ENCODE measurements around the gene PKD2L1. TPM values are rescaled to one million over a fixed set of nuclear protein-coding genes. Genes with fewer than 3 reads are reported as not detected.

The PKD2L1 gene
- total RNA-seq, 2 donors from 2014 or later: 0.09 to 0.34 TPM

DNA sequence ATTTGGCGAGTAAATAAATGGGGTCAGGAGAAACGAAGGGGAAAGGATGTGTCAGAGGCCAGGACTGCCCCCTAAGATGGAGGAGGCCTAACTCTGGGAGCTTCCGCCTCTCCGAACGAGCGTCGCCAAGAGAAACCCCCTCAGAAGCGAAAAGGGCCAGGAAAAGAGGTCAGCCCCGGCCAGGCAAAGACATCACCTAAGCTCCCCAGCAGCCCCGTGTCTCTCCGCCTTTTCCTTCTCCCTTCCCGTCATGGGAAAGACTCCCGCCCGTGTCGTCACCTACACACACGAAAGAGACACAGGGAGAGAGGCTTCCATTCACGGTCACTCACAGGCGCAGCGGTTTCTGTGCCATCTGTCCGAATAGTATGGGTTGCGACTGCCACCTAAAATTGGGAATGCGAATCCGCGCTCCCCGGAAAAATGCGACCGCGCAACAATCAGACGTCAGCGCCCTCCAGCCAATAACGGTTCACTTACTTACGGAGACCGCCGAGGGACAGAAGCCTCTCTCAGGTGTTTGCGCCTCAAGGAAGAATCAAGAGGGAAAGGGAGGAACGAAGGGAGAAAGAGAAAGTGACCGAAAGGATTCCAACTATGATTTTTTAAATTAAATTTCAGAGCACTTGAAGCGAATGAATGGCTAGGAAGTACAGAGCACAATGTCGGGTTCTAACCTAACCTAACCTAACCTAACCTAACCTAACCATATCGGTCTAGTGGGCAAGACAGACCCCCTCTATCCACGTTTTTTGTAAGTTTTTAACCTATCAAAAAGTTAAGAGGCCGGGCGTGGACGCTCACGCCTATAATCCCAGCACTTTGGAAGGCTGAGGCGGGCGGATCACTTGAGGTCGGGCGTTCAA is 62.6 kb downstream of the PKD2L1 start, which contains the start of gene CWF19L1:
Gene CWF19L1 (minus strand): TSS at position 400 of the 866 bp plus-strand sequence. CDS start 45 bp downstream, at position 355.
- Histone ChIP-seq H3K36me3 (no peaks in the 10 kb centered on the region), H3K4me1 (replicated peaks) (no peaks in the 10 kb centered on the region), H3K4me3 (peak within 1 kb of the TSS; percentile 85 to 87), H3K9me3 (no peaks in the 10 kb centered on the region), H3K27ac (peak within 1 kb of the TSS; percentile 61 to 73), H3K27me3 (replicated peaks; ENCODE audit: insufficient read depth) (no peaks in the 10 kb centered on the region)
- intact Hi-C loops (cut with DNase I): no loop called here
- WGBS: 2% methylated on average over 49 of the region's 49 CpGs
- peak; percentile 47 for TF ChIP-seq POLR2A (IDR thresholded peaks at IDR 0.05)
- TF ChIP-seq, protein P1, sequence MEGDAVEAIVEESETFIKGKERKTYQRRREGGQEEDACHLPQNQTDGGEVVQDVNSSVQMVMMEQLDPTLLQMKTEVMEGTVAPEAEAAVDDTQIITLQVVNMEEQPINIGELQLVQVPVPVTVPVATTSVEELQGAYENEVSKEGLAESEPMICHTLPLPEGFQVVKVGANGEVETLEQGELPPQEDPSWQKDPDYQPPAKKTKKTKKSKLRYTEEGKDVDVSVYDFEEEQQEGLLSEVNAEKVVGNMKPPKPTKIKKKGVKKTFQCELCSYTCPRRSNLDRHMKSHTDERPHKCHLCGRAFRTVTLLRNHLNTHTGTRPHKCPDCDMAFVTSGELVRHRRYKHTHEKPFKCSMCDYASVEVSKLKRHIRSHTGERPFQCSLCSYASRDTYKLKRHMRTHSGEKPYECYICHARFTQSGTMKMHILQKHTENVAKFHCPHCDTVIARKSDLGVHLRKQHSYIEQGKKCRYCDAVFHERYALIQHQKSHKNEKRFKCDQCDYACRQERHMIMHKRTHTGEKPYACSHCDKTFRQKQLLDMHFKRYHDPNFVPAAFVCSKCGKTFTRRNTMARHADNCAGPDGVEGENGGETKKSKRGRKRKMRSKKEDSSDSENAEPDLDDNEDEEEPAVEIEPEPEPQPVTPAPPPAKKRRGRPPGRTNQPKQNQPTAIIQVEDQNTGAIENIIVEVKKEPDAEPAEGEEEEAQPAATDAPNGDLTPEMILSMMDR (IDR thresholded peaks at IDR 0.05): no peak
- peak; percentile 99 for TF ChIP-seq POLR2AphosphoS5 (IDR thresholded peaks at IDR 0.05)
- peak; percentile 86 for DNase-seq (ENCODE audit: low spot score)

DNA sequence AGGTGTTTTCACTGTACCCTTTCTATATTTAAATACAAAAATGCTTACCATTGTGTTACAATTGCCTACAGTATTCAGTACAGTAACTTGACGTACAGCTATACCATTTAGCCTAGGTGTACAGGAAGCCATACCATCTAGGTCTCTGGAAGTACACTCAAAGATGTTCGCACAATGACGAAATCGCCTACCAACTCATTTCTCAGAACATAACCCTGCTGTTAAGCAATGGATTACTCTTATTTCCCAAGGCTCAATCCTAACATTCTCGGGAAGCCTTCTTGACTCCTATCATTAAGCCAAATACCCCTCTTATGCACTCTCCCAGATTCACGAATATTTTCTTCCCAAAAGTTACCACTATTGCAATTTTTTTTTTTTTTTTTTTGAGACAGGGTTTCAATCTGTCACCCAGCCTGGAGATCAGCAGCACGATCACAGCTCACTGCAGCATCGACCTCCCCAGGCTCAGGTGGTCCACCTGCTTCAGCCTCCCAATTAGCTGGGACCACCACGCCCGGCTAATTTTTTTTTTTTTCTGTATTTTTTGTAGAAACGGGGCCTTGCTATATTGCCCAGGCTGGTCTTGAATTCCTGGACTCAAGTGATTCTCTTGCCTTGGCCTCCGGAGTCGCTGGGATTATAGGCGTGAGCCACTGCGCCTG is 64.1 kb downstream of the PKD2L1 start:
- WGBS: 92% methylated on average over 15 of the region's 15 CpGs
- no peaks in the 10 kb centered on the region for H3K27me3 ChIP-seq (replicated peaks; ENCODE audit: insufficient read depth)
- no peaks in the 10 kb centered on the region for H3K36me3 ChIP-seq
- intact Hi-C loops (cut with DNase I): no loop called here
- no peak overlapping the region for H3K27ac ChIP-seq
- TF ChIP-seq, protein P1 (IDR thresholded peaks at IDR 0.05): no peak
- TF ChIP-seq POLR2AphosphoS5 (IDR thresholded peaks at IDR 0.05) (no peak), POLR2A (IDR thresholded peaks at IDR 0.05) (no peak)
- no peaks in the 10 kb centered on the region for H3K4me1 ChIP-seq (replicated peaks)
- no peak for DNase-seq (ENCODE audit: low spot score)
- H3K4me3 ChIP-seq: no peak overlapping the region
- H3K9me3 ChIP-seq: no peaks in the 10 kb centered on the region

DNA sequence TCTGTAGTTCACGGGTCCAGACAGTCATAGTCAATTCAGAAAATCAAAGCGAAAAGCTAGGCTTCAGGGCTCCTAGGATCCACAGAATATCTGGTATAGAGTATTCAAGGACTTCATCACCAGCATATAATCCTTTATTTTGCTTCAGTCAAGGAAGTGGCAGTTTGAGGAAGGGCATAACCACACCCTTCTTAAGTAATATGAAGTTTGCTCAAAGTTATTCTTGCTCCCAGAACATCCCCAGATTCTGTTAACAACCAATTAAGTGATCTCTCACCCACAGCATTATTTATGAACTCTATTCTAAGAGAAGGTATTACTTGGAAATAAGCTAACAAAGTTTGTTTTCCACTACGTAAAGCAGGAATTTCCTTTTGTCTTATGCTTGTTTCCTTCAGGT is 75.8 kb downstream of the PKD2L1 start:
- WGBS: 88% methylated on average over 3 of the region's 3 CpGs
- TF ChIP-seq, protein P1 (IDR thresholded peaks at IDR 0.05): no peak
- TF ChIP-seq POLR2AphosphoS5 (IDR thresholded peaks at IDR 0.05): no peak
- no peak for TF ChIP-seq POLR2A (IDR thresholded peaks at IDR 0.05)
- H3K9me3 ChIP-seq: no peaks in the 10 kb centered on the region
- H3K36me3 ChIP-seq: peaks cover 0 to 7% of the 10 kb centered on the region in 2 donors
- intact Hi-C loops (cut with DNase I): no loop called here
- DNase-seq (ENCODE audit: low spot score): no peak
- no peak overlapping the region for H3K4me3 ChIP-seq
- no peaks in the 10 kb centered on the region for H3K27me3 ChIP-seq (replicated peaks; ENCODE audit: insufficient read depth)
- H3K4me1 ChIP-seq (replicated peaks): no peaks in the 10 kb centered on the region
- no peak overlapping the region for H3K27ac ChIP-seq

DNA sequence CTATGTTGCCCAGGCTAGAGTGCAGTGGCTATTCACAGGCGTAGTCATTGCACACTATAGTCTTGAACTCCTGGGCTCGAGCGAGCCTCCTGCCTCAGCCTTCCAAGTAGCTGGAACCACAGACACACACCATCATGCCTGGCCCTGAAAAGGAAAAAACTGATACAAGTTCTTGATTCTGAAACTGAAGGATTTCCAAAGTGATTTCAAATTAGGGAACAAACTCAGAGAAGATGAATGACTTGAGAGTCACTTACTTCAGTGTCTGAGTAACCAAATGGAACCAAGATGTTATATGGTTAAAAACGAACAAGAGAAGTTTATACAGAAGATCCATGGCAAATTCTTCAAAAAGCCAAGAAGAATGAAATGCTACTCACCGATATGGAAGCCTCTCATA is 77.0 kb downstream of the PKD2L1 start:
- intact Hi-C loops (cut with DNase I): no loop called here

More for the DNA sequence above, 77.0 kb downstream of the PKD2L1 start:
- DNase-seq (ENCODE audit: low spot score): no peak
- Histone ChIP-seq H3K27ac (no peak overlapping the region), H3K4me1 (replicated peaks) (no peaks in the 10 kb centered on the region), H3K4me3 (no peak overlapping the region), H3K9me3 (no peaks in the 10 kb centered on the region), H3K27me3 (replicated peaks; ENCODE audit: insufficient read depth) (no peaks in the 10 kb centered on the region), H3K36me3 (peaks cover 0 to 7% of the 10 kb centered on the region in 2 donors)
- WGBS: 98% methylated on average over 5 of the region's 5 CpGs
- TF ChIP-seq POLR2AphosphoS5 (IDR thresholded peaks at IDR 0.05): no peak
- TF ChIP-seq, protein P1 (IDR thresholded peaks at IDR 0.05): no peak
- no peak for TF ChIP-seq POLR2A (IDR thresholded peaks at IDR 0.05)

Data from prostate gland (tissue), 2 donors.